ENCODE results near the gene XYLT2. TPM values are rescaled to one million over a fixed set of nuclear protein-coding genes. Genes with fewer than 3 reads are reported as not detected.

XYLT2 gene
- total and polyA plus RNA-seq, 2 experiments from 2014 or later = 14.2 to 44.9 TPM

GRCh38 chr17:50371526-50371925 lies 25.6 kb downstream of the XYLT2 start:
- no peak for DNase-seq (ENCODE audit: low spot score)
- H4K20me1 ChIP-seq (replicated peaks; ENCODE audit: insufficient read depth) = peaks cover 9% of the 10 kb centered on the region
- Mint-ChIP-seq H3K4me1 (peaks cover 13% of the 10 kb centered on the region), H3K36me3 (ENCODE audit: low read depth) (peaks cover 54% of the 10 kb centered on the region), H3K9me3 (no peaks in the 10 kb centered on the region), H3K27me3 (ENCODE audit: insufficient read depth, low read depth, poor library complexity) (peaks cover 11% of the 10 kb centered on the region), H3K27ac (peak overlapping the region; percentile 32; the same call in 1 of the 2 replicates), H3K4me3 (peak overlapping the region; percentile 97)
- peaks cover 20% of the 10 kb centered on the region for H3K79me2 ChIP-seq (replicated peaks; ENCODE audit: insufficient read depth)
- H3K4me2 ChIP-seq = peak overlapping the region; percentile 98; the same call in 1 of the 2 replicates
- no peaks in the 10 kb centered on the region for H3K27me3 ChIP-seq (ENCODE audit: insufficient read depth)
- no peak for ATAC-seq
- H3K4me3 ChIP-seq = peak overlapping the region; percentile 73
- H3K4me1 ChIP-seq (ENCODE audit: insufficient read depth) = peaks cover 9% of the 10 kb centered on the region; the same call in 1 of the 2 replicates
- no peak overlapping the region for H2AFZ ChIP-seq
- no peak for TF ChIP-seq POLR2AphosphoS5 (IDR thresholded peaks at IDR 0.05; ENCODE audit: low read depth)
- H3K36me3 ChIP-seq (ENCODE audit: insufficient read depth) = peaks cover 22% of the 10 kb centered on the region; the same call in 1 of the 2 replicates
- no peaks in the 10 kb centered on the region for H3F3A ChIP-seq (replicated peaks; ENCODE audit: low read depth)
- no peak overlapping the region for H3K27ac ChIP-seq (ENCODE audit: low read depth)
- H3K9me2 ChIP-seq (ENCODE audit: insufficient read depth) = no peaks in the 10 kb centered on the region

DNA sequence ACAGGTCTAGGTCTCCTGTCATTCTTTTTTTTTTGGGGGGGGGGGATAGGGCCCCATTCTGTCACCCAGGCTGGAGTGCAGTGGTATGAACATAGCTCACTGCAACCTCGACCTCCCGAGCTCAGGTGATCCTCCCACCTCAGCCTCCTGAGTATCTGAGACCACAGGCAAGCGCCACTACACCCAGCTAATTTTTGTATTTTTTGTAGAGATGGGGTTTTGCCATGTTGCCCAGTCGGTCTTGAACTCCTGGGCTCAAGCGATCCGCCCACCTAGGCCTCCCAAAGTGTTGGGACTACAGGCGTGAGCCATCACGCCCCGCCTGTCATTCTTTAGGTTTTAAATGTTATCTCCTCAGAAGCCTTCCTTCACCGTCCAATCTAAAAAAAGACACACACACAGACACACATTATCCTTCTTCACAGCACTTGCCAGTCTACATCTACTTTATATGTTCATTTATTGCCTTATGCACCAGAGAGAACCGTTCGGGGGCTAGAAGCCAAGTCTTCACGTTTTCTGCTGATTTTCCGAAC lies 26.4 kb downstream of the XYLT2 start:
- Mint-ChIP-seq H3K36me3 (ENCODE audit: low read depth) (peaks cover 54% of the 10 kb centered on the region), H3K27ac (peak overlapping the region; percentile 99), H3K27me3 (ENCODE audit: insufficient read depth, low read depth, poor library complexity) (peaks cover 11% of the 10 kb centered on the region), H3K4me1 (peaks cover 13% of the 10 kb centered on the region), H3K9me3 (no peaks in the 10 kb centered on the region), H3K4me3 (peak overlapping the region; percentile 97)
- Histone ChIP-seq H2AFZ (peak overlapping the region; percentile 95; the same call in 1 of the 2 replicates), H3K27ac (ENCODE audit: low read depth) (peak overlapping the region; percentile 88; the same call in 1 of the 2 replicates), H4K20me1 (replicated peaks; ENCODE audit: insufficient read depth) (peaks cover 9% of the 10 kb centered on the region), H3F3A (replicated peaks; ENCODE audit: low read depth) (no peaks in the 10 kb centered on the region), H3K4me1 (ENCODE audit: insufficient read depth) (peaks cover 9% of the 10 kb centered on the region; the same call in 1 of the 2 replicates), H3K79me2 (replicated peaks; ENCODE audit: insufficient read depth) (peaks cover 20% of the 10 kb centered on the region), H3K4me3 (peak overlapping the region; percentile 73), H3K9me2 (ENCODE audit: insufficient read depth) (no peaks in the 10 kb centered on the region), H3K4me2 (peak overlapping the region; percentile 98), H3K27me3 (ENCODE audit: insufficient read depth) (no peaks in the 10 kb centered on the region), H3K36me3 (ENCODE audit: insufficient read depth) (peaks cover 22% of the 10 kb centered on the region; the same call in 1 of the 2 replicates)
- no peak for ATAC-seq
- DNase-seq (ENCODE audit: low spot score) = no peak
- TF ChIP-seq EZH2phosphoT487 (IDR thresholded peaks at IDR 0.05; ENCODE audit: unreplicated experiment) = no peak
- no peak for TF ChIP-seq ZNF331 (CRISPR knock-in tag; IDR thresholded peaks at IDR 0.05; ENCODE audit: low read depth)
- no peak for TF ChIP-seq POLR2AphosphoS5 (IDR thresholded peaks at IDR 0.05; ENCODE audit: low read depth)
- TF ChIP-seq REST (IDR thresholded peaks at IDR 0.05; ENCODE audit: unreplicated experiment) = no peak
- TF ChIP-seq STAT1 (IDR thresholded peaks at IDR 0.05; ENCODE audit: unreplicated experiment) = no peak
- TF ChIP-seq, protein P1, sequence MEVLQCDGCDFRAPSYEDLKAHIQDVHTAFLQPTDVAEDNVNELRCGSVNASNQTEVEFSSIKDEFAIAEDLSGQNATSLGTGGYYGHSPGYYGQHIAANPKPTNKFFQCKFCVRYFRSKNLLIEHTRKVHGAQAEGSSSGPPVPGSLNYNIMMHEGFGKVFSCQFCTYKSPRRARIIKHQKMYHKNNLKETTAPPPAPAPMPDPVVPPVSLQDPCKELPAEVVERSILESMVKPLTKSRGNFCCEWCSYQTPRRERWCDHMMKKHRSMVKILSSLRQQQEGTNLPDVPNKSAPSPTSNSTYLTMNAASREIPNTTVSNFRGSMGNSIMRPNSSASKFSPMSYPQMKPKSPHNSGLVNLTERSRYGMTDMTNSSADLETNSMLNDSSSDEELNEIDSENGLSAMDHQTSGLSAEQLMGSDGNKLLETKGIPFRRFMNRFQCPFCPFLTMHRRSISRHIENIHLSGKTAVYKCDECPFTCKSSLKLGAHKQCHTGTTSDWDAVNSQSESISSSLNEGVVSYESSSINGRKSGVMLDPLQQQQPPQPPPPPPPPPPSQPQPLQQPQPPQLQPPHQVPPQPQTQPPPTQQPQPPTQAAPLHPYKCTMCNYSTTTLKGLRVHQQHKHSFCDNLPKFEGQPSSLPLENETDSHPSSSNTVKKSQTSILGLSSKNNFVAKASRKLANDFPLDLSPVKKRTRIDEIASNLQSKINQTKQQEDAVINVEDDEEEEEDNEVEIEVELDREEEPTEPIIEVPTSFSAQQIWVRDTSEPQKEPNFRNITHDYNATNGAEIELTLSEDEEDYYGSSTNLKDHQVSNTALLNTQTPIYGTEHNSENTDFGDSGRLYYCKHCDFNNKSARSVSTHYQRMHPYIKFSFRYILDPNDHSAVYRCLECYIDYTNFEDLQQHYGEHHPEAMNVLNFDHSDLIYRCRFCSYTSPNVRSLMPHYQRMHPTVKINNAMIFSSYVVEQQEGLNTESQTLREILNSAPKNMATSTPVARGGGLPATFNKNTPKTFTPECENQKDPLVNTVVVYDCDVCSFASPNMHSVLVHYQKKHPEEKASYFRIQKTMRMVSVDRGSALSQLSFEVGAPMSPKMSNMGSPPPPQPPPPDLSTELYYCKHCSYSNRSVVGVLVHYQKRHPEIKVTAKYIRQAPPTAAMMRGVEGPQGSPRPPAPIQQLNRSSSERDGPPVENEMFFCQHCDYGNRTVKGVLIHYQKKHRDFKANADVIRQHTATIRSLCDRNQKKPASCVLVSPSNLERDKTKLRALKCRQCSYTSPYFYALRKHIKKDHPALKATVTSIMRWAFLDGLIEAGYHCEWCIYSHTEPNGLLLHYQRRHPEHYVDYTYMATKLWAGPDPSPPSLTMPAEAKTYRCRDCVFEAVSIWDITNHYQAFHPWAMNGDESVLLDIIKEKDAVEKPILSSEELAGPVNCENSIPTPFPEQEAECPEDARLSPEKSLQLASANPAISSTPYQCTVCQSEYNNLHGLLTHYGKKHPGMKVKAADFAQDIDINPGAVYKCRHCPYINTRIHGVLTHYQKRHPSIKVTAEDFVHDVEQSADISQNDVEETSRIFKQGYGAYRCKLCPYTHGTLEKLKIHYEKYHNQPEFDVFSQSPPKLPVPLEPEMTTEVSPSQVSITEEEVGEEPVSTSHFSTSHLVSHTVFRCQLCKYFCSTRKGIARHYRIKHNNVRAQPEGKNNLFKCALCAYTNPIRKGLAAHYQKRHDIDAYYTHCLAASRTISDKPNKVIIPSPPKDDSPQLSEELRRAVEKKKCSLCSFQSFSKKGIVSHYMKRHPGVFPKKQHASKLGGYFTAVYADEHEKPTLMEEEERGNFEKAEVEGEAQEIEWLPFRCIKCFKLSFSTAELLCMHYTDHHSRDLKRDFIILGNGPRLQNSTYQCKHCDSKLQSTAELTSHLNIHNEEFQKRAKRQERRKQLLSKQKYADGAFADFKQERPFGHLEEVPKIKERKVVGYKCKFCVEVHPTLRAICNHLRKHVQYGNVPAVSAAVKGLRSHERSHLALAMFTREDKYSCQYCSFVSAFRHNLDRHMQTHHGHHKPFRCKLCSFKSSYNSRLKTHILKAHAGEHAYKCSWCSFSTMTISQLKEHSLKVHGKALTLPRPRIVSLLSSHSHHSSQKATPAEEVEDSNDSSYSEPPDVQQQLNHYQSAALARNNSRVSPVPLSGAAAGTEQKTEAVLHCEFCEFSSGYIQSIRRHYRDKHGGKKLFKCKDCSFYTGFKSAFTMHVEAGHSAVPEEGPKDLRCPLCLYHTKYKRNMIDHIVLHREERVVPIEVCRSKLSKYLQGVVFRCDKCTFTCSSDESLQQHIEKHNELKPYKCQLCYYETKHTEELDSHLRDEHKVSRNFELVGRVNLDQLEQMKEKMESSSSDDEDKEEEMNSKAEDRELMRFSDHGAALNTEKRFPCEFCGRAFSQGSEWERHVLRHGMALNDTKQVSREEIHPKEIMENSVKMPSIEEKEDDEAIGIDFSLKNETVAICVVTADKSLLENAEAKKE (CRISPR knock-in tag; IDR thresholded peaks at IDR 0.05) = no peak
- no peak for TF ChIP-seq ETS1 (IDR thresholded peaks at IDR 0.05)
- no peak for TF ChIP-seq EZH2 (IDR thresholded peaks at IDR 0.05; ENCODE audit: low read depth, unreplicated experiment)
